Regular cardiac myocyte (primary cell): ENCODE data around the gene CDY2A. TPM values are rescaled to one million over a fixed set of nuclear protein-coding genes. Genes with fewer than 3 reads are reported as not detected.

Source experiments
- total RNA-seq: library from RNA; depleted of rRNA; stranded (reverse); fragments of >200 nt; gene quantifications from 2 replicates; pipeline ENCODE4 v1.2.3, GENCODE V29; 2014

Gene CDY2A, protein sequence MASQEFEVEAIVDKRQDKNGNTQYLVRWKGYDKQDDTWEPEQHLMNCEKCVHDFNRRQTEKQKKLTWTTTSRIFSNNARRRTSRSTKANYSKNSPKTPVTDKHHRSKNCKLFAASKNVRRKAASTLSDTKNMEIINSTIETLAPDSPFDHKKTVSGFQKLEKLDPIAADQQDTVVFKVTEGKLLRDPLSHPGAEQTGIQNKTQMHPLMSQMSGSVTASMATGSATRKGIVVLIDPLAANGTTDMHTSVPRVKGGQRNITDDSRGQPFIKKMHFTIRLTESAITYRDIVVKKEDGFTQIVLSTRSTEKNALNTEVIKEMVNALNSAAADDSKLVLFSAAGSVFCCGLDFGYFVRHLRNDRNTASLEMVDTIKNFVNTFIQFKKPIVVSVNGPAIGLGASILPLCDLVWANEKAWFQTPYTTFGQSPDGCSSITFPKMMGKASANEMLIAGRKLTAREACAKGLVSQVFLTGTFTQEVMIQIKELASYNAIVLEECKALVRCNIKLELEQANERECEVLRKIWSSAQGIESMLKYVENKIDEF
- total RNA-seq = not detected in 2 replicates

DNA sequence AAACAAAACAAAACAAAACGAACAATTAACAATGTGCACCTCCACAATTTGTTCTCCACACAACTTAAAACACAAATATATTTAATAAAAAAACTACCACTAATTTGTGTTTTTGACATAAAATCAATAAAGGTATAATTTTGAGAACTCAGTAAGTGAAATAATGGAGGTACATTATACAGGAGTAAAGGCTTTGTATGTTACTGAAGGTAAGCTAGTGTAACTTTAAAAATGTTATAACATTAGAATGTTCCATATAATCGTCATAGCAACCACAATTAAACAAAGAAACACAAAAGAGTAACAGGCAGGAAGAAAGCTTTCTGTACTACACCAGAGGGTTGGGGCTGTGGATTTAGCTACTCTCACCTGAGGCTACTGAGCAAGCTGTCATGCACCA is at the start of gene CDY2A:
Gene CDY2A (plus strand): TSS at position 301 of the 400 bp plus-strand sequence. CDS start 328 bp downstream, outside the sequence.

Other genes with a start within 250 kb of the CDY2A start
- not detected in 2 replicates for gene CDY2B, start 145.6 kb upstream of the CDY2A start, total RNA-seq